ENCODE results near the gene INPP4B. TPM values are rescaled to one million over a fixed set of nuclear protein-coding genes. Genes with fewer than 3 reads are reported as not detected.
"Not testable (repeated sequence)": the region's sequence is repeated elsewhere in the genome, so short reads cannot be mapped to it uniquely, and the experiment has no call there.

INPP4B gene
- total and polyA plus RNA-seq, 3 donors from 2014 or later = 23.2 to 64.5 (median 55.2) TPM

DNA sequence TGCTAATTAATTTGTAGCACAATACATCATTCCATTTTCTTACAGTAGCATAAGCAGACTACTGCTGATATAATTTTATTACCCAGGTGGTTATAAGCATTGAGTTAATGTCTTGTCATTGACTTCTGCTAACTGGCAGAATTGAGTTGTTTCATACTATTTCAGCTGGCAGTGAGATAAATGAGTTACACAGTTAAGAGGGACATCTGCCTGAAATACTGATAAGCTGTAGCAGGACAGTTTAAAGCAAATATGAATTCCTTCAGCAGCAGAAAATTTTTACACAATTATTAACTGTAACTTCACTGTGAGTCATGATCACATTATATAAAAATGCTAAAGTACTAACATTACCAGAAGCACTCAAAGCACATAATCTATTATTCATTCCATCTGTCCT lies 326.8 kb downstream of the INPP4B start:
- intact Hi-C loops (cut with DNase I; ENCODE audit: low total_unique reads) = no loop called here
- Histone ChIP-seq H3K4me1 (no peaks in the 10 kb centered on the region), H3K4me3 (no peak overlapping the region), H3K36me3 (ENCODE audit: low read depth, missing control alignments) (no peaks in the 10 kb centered on the region), H3K27me3 (no peaks in the 10 kb centered on the region), H3K9me3 (no peaks in the 10 kb centered on the region), H3K27ac (no peak overlapping the region)
- TF ChIP-seq POLR2A (IDR thresholded peaks at IDR 0.05) = no peak
- TF ChIP-seq, protein P1, sequence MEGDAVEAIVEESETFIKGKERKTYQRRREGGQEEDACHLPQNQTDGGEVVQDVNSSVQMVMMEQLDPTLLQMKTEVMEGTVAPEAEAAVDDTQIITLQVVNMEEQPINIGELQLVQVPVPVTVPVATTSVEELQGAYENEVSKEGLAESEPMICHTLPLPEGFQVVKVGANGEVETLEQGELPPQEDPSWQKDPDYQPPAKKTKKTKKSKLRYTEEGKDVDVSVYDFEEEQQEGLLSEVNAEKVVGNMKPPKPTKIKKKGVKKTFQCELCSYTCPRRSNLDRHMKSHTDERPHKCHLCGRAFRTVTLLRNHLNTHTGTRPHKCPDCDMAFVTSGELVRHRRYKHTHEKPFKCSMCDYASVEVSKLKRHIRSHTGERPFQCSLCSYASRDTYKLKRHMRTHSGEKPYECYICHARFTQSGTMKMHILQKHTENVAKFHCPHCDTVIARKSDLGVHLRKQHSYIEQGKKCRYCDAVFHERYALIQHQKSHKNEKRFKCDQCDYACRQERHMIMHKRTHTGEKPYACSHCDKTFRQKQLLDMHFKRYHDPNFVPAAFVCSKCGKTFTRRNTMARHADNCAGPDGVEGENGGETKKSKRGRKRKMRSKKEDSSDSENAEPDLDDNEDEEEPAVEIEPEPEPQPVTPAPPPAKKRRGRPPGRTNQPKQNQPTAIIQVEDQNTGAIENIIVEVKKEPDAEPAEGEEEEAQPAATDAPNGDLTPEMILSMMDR (IDR thresholded peaks at IDR 0.05) = no peak
- no peak for DNase-seq

DNA sequence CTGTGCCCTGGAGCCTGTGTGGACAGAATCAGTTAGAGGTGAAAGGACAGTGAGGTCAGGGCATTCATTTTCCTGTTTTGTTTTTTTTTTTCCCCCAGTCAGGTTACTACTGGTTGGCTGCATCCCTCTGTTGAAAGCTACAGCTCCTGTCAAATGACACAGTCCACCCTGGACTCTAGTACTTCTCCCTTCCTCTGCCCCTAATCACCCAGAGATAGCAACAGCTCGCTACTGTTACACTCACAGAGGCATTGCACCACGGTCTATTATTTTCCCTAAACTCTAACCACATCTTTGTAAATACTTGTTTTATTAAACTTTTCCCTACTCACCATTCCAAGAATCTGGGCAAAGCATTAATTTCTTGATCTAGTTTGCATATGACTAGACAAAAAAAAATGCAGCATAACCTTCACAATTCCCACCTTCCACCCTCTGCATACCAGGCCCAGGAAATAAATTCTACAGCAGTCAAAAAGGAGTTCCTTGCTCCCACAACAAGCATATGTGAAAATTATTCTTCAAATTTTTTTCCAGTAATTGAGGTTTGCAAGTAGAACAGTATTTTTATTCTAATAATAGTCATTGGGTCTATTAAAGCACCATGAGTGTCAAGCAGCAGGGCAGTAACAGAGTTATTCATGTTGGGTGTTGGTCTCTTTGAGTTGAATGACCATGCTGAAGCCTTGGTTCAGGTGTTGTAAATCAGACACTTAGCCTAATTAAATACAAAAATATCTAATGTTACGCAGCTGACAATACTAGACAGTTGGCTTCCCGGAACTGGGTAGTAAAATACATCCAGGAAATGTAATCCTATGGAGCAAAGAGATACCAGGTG lies 329.2 kb downstream of the INPP4B start:
- no peaks in the 10 kb centered on the region for H3K27me3 ChIP-seq
- H3K4me1 ChIP-seq = no peaks in the 10 kb centered on the region
- H3K4me3 ChIP-seq = no peak overlapping the region
- WGBS, 2 donors = 78 to 82% methylated on average over 4 of the region's 4 CpGs
- no peak overlapping the region for H3K27ac ChIP-seq
- no peaks in the 10 kb centered on the region for H3K9me3 ChIP-seq
- intact Hi-C loops (cut with DNase I; ENCODE audit: low total_unique reads) = no loop called here
- no peak for DNase-seq
- TF ChIP-seq POLR2A (IDR thresholded peaks at IDR 0.05) = no peak
- TF ChIP-seq, protein P1 (IDR thresholded peaks at IDR 0.05) = no peak
- no peaks in the 10 kb centered on the region for H3K36me3 ChIP-seq (ENCODE audit: low read depth, missing control alignments)

- Histone ChIP-seq H3K4me1 (no peaks in the 10 kb centered on the region), H3K4me3 (no peak overlapping the region), H3K9me3 (no peaks in the 10 kb centered on the region), H3K27me3 (no peaks in the 10 kb centered on the region), H3K36me3 (ENCODE audit: low read depth, missing control alignments) (no peaks in the 10 kb centered on the region), H3K27ac (no peak overlapping the region)
- WGBS, 2 donors = 84 to 87% methylated on average over 1 of the region's 1 CpG
- intact Hi-C loops (cut with DNase I; ENCODE audit: low total_unique reads) = no loop called here
- TF ChIP-seq, protein P1 (IDR thresholded peaks at IDR 0.05) = no peak
- DNase-seq = no peak
Measured at GRCh38 chr4:142512161-142512560, 333.9 kb downstream of the INPP4B start.

DNA sequence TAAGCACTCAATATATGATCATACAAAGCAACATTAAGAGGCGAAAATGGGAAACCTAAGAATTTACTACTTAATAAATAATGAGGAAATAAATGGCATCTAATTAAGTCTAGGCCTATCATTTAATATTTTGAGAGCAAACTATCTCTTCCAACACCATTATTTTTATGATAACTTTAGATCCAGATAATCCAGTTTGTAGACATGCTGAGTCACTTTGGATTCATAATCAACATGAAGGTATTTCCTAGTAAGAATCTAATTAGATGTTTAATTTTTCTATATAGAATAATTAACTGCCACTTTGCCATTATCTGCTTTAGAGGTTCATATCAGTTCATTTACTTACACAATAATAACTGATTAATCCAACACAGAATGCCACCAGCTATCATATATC lies 336.2 kb downstream of the INPP4B start:
- no peaks in the 10 kb centered on the region for H3K9me3 ChIP-seq
- TF ChIP-seq POLR2A (IDR thresholded peaks at IDR 0.05) = no peak
- TF ChIP-seq, protein P1 (IDR thresholded peaks at IDR 0.05) = no peak
- WGBS, 2 donors = 90 to 100% methylated on average over 1 of the region's 1 CpG
- H3K36me3 ChIP-seq (ENCODE audit: low read depth, missing control alignments) = no peaks in the 10 kb centered on the region
- no peak for DNase-seq
- no peaks in the 10 kb centered on the region for H3K27me3 ChIP-seq
- intact Hi-C loops (cut with DNase I; ENCODE audit: low total_unique reads) = no loop called here
- no peak overlapping the region for H3K27ac ChIP-seq
- no peak overlapping the region for H3K4me3 ChIP-seq
- no peaks in the 10 kb centered on the region for H3K4me1 ChIP-seq

DNA sequence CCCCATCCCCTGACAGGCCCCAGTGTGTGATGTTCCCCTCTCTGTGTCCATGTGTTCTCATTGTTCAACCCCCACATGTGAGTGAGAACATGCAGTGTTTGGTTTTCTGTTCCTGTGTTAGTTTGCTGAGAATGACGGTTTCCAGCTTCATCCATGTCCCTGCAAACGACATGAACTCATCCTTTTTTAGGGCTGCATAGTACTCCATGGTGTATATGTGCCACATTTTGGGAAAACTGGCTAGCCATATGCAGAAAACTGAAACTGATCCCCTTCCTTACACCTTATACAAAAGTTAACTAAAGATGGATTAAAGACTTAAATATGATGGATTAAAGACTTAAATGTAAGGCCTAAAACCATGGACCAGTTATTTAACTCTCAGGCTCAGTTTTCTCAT lies 336.7 kb downstream of the INPP4B start:
- H3K27me3 ChIP-seq; intact Hi-C loops (cut with DNase I; ENCODE audit: low total_unique reads); H3K9me3 ChIP-seq; H3K4me3 ChIP-seq; H3K36me3 ChIP-seq (ENCODE audit: low read depth, missing control alignments); H3K4me1 ChIP-seq; H3K27ac ChIP-seq; DNase-seq: not testable (repeated sequence)
- WGBS, 2 donors = 97 to 100% methylated on average over 2 of the region's 2 CpGs

Data from testis (tissue), 3 donors.